SK-N-MC (cell line): ENCODE results near the gene DYNC2H1.

Experiments
- EZH2 ChIP-seq: fragments of 200-600 bp; sonication (generic); IDR thresholded peaks from one replicate; pipeline ENCODE4 v1.6.1; 2017; ENCODE audit warnings: antibody characterized with exemption
- POLR2AphosphoS5 ChIP-seq: IDR thresholded peaks from 2 replicates; pipeline ENCODE4 v1.6.1; 2012; ENCODE audit warnings: mild to moderate bottlenecking, low read depth, low read length, borderline replicate concordance

- no peak for TF ChIP-seq POLR2AphosphoS5
- no peak for TF ChIP-seq EZH2
Measured at GRCh38 chr11:103078710-103079109, 30.5 kb upstream of the DYNC2H1 start.
